HepG2 (cell line): ENCODE data around the gene HDAC4. TPM values are rescaled to one million over a fixed set of nuclear protein-coding genes. Genes with fewer than 3 reads are reported as not detected.
A peak's percentile ranks its signal among the peaks of the same experiment; 100 is the strongest.

Experiments
- ATAC-seq: fragments of 200-7000 bp; cut with Tn5 transposase; 3 replicates; pipeline ENCODE4 v1.9.1; 2020; ENCODE audit warnings: mild to moderate bottlenecking, moderate library complexity
- BruUV-seq: library from RNA; stranded (reverse); fragments of 400-500 nt; replicated peaks from 2 replicates; lab custom pipeline; 2021; lab: Mats Ljungman, UMichigan
- CTCF ChIA-PET: fragments of 300-600 bp; formaldehyde crosslinking; extraction: SDS; loops from one replicate; lab custom pipeline; 2021; ENCODE audit warnings: low total read pairs, inconsistent platforms, low intra/inter-chr PET ratio; lab: Yijun Ruan, JAX
- POLR2A ChIA-PET: fragments of 350-600 bp; sonication (Branson Sonifier 250); formaldehyde crosslinking; loops from one replicate; lab custom pipeline; 2020; ENCODE audit warnings: antibody characterized with exemption, inconsistent platforms; lab: Yijun Ruan, JAX
- DNase-seq: peaks from one replicate; pipeline ENCODE4 v3.0.0-alpha.2; 2015; ENCODE audit warnings: low spot score
- FAIRE-seq: peaks from 3 replicates; lab custom pipeline; 2011; peaks lifted over from hg19 to GRCh38; lab: Jason Lieb, UNC
- H2AFZ ChIP-seq: one replicate; pipeline ENCODE4 v1.6.1; 2011; ENCODE audit warnings: low read length, inconsistent platforms
- H3K27ac ChIP-seq: fragments of 300-600 bp; 3 replicates; pipeline ENCODE4 v1.8.0; 2011; ENCODE audit warnings: mixed run types, mild to moderate bottlenecking, mixed read lengths, low read length, inconsistent platforms; ENCODE audit not compliant: insufficient read depth; ENCODE audit errors: extremely low read length
- H3K27me3 ChIP-seq, 2 experiments: fragments of 200-600 bp in 1 of 2; 2 replicates in 1 of 2; 3 replicates in 1 of 2; pipeline versions ENCODE4 v1.6.0 to v1.8.0; 2011; ENCODE audit warnings: low read length in 2 of 2, mild to moderate bottlenecking in 2 of 2, moderate library complexity in 2 of 2, inconsistent platforms in 1 of 2; ENCODE audit not compliant: insufficient read depth in 2 of 2, control insufficient read depth in 1 of 2
- H3K36me3 ChIP-seq, 2 experiments: fragments of 200-600 bp in 1 of 2; replicated peaks in 1 of 2; 2 replicates in 1 of 2; 3 replicates in 1 of 2; pipeline versions ENCODE4 v1.5.1 to v1.8.0; 2011; ENCODE audit warnings: low read length in 2 of 2, inconsistent platforms in 1 of 2; ENCODE audit not compliant: insufficient read depth in 2 of 2, control insufficient read depth in 1 of 2
- H3K4me1 ChIP-seq: 2 replicates; pipeline ENCODE4 v1.5.1; 2012; ENCODE audit warnings: low read length, inconsistent platforms; ENCODE audit not compliant: insufficient read depth
- H3K4me2 ChIP-seq: 2 replicates; pipeline ENCODE4 v1.6.0; 2011; ENCODE audit warnings: low read depth, low read length, inconsistent platforms
- H3K4me3 ChIP-seq, 3 experiments: fragments of 200-600 bp in 1 of 3; sonication (generic), shearing (Covaris generic) in 1 of 3; replicated peaks in 1 of 3; 2 replicates each; pipeline ENCODE4 v1.5.1; 2011 to 2016; ENCODE audit warnings: low read length in 3 of 3, inconsistent platforms in 2 of 3, low read depth in 2 of 3, mild to moderate bottlenecking in 2 of 3, control low read depth in 1 of 3, mixed read lengths in 1 of 3; ENCODE audit not compliant: insufficient read depth in 1 of 3
- H3K79me2 ChIP-seq: one replicate; pipeline ENCODE4 v1.6.1; 2011; ENCODE audit warnings: low read length, inconsistent platforms; ENCODE audit not compliant: insufficient read depth
- H3K9ac ChIP-seq: 2 replicates; pipeline ENCODE4 v1.6.0; 2011; ENCODE audit warnings: mild to moderate bottlenecking, low read depth, low read length, inconsistent platforms; ENCODE audit not compliant: insufficient read depth
- H3K9me3 ChIP-seq: 2 replicates; pipeline ENCODE4 v1.5.1; 2012; ENCODE audit warnings: mild to moderate bottlenecking, low read length
- H4K20me1 ChIP-seq: 2 replicates; pipeline ENCODE4 v1.6.0; 2011; ENCODE audit warnings: inconsistent platforms, mild to moderate bottlenecking, low read length, moderate library complexity; ENCODE audit not compliant: insufficient read depth
- AGO2 ChIP-seq: fragments of 200-400 bp; formaldehyde crosslinking; optimal IDR thresholded peaks from 2 replicates; pipeline ENCODE3; 2017; ENCODE audit warnings: mild to moderate bottlenecking, low read depth, low read length, moderate library complexity
- KLF16 ChIP-seq, 2 experiments: sonication (generic) in 1 of 2; formaldehyde crosslinking in 1 of 2; IDR thresholded peaks; 2 replicates each; pipeline versions ENCODE4 v1.6.1 to v1.8.0; 2016 to 2023; ENCODE audit warnings: missing genetic modification reagents in 2 of 2, missing compliant biosample characterization in 1 of 2
- NCOA2 ChIP-seq: sonication (generic); formaldehyde crosslinking; IDR thresholded peaks from 2 replicates; pipeline ENCODE4 v1.8.0; 2022; ENCODE audit warnings: inconsistent platforms
- ZNF432 ChIP-seq: sonication (generic); formaldehyde crosslinking; IDR thresholded peaks from 2 replicates; pipeline ENCODE4 v1.5.0; 2020; ENCODE audit warnings: missing genetic modification reagents, mild to moderate bottlenecking, borderline replicate concordance
- ZNF441 ChIP-seq: sonication (generic); formaldehyde crosslinking; IDR thresholded peaks from 2 replicates; pipeline ENCODE4 v1.7.0; 2021; ENCODE audit warnings: missing genetic modification reagents, borderline replicate concordance
- WGBS: methylation state at CpG from one replicate; pipeline ENCODE4 v1.1.6; 2017; ENCODE audit warnings: low lambda C conversion rate; 5-methylcytosine and 5-hydroxymethylcytosine counted together
- in situ Hi-C: cut with HindIII; loops from 2 replicates; pipeline ENCODE4 v1.10.0; 2017; ENCODE audit warnings: low pct_unique_long_range_greater_than_20kb; ENCODE audit not compliant: extremely low pct_ligation_motif_present
- intact Hi-C: fragments of 100-400 bp; cut with micrococcal nuclease; formaldehyde crosslinking; loops from one replicate; pipeline ENCODE4 v1.10.0; 2022; ENCODE audit not compliant: unreplicated experiment
- polyA plus RNA-seq, 8 experiments: library from polyadenylated mRNA; depleted of rRNA in 3 of 8; stranded (reverse) in 7 of 8; unstranded in 1 of 8; fragments of >200 nt; fragmentation: Illumina TruSeq in 4 of 8; extraction: Trizol in 4 of 8; gene quantifications; 2 replicates each; pipeline versions ENCODE4 v1.2.1 to v1.2.3, GENCODE V29; 2011 to 2016; ENCODE audit warnings: low read depth in 4 of 8, missing spikeins in 1 of 8, mixed read lengths in 1 of 8; ENCODE audit not compliant: insufficient read depth in 1 of 8
- total RNA-seq, 5 experiments: library from RNA; depleted of rRNA; stranded (reverse); fragments of >200 nt; fragmentation: Illumina TruSeq; extraction: Trizol; gene quantifications; 2 replicates each; pipeline ENCODE4 v1.2.3, GENCODE V29; 2016; ENCODE audit warnings: low read depth in 1 of 5
- TF ChIP-seq, protein P1 (sequence below): sonication (generic); formaldehyde crosslinking; IDR thresholded peaks from 2 replicates; pipeline ENCODE4 v1.5.0; 2020; ENCODE audit warnings: missing genetic modification reagents, mild to moderate bottlenecking, borderline replicate concordance

Gene HDAC4
- total and polyA plus RNA-seq, 2 of the 13 experiments (the other 11 are each of a cell fraction or from before 2014, with no cell fraction given), result 10.1 to 11.5 TPM

GRCh38 chr2:239378918-239379640 lies 21.7 kb downstream of the HDAC4 start:
- intact Hi-C loops (no loop called here), in situ Hi-C loops (no loop called here)
- no peaks in the 10 kb centered on the region for H3K27me3 ChIP-seq
- no peak for FAIRE-seq
- no peak for DNase-seq
- no peaks in the 10 kb centered on the region for H3K4me1 ChIP-seq
- H3K27ac ChIP-seq, result no peak overlapping the region
- peaks cover 15% of the 10 kb centered on the region; the same call in 1 of the 2 replicates for H4K20me1 ChIP-seq
- peaks cover 14% of the 10 kb centered on the region for H3K79me2 ChIP-seq
- H2AFZ ChIP-seq, result no peak overlapping the region
- no peak for TF ChIP-seq ZNF441 (CRISPR knock-in tag)
- peak; percentile 77 for TF ChIP-seq AGO2
- TF ChIP-seq, all 625 proteins: peak for 1
- CTCF ChIA-PET, result no interaction called here
- H3K36me3 ChIP-seq, result peaks cover 5 to 20% of the 10 kb centered on the region in 2 experiments; a peak in 4 of 5 replicates
- H3K4me2 ChIP-seq, result no peak overlapping the region
- H3K9me3 ChIP-seq, result no peaks in the 10 kb centered on the region
- WGBS, result 97% methylated on average over 15 of the region's 20 CpGs
- no peak for ATAC-seq
- BruUV-seq, result no TSS peak
- POLR2A ChIA-PET, result no interaction called here
- H3K4me3 ChIP-seq, result no peak overlapping the region
- H3K9ac ChIP-seq, result no peak overlapping the region

DNA sequence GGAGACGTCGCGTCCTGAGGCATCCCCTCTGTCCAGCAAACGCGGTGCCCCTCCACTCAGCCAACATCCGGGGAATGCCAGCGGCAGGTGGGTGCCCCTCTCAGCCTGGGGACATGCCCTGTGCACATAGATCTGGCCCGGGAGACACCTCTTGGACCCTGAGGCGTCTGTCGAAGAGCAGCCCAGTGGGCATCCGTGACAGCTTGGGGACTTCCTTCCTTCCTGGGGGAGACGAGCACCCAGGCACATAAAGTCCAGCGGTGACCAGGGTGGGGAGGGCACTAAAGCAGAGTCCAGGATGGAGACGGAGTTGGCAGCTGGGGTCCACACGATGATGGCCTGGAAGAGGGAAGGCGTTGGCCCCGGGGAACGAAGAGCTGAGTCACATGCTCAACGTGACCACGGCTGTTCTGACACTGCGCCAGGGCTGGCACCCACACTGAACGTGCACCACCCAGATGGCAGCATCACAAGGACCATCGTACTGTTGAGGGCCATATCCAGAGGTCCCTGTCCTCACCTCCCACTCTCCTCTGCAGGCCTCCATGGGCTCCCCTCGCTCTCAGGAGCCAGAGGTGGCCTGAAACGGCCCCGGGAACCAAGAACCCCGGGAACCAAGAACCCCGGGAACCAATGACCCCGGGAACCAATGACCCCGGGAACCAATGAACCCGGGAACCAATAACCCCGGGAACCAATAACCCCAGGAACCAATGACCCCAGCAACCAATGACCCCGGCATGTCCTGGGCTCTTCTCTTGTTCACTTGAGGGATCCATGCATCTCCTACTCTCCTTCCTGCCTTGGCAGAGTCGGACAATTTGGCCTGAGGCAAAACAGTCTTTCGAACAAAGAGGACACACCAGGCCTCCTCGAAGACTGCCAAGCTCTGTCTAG lies 22.6 kb downstream of the HDAC4 start:
- Histone ChIP-seq H3K27me3 (no peaks in the 10 kb centered on the region), H3K9me3 (no peaks in the 10 kb centered on the region), H3K4me3 (no peak overlapping the region), H3K4me2 (no peak overlapping the region), H4K20me1 (peaks cover 15% of the 10 kb centered on the region; the same call in 1 of the 2 replicates), H3K79me2 (peaks cover 11% of the 10 kb centered on the region), H3K9ac (no peak overlapping the region), H3K36me3 (peaks cover 5 to 20% of the 10 kb centered on the region in 2 experiments; a peak in 4 of 5 replicates), H3K27ac (no peak overlapping the region), H3K4me1 (no peaks in the 10 kb centered on the region), H2AFZ (no peak overlapping the region)
- intact Hi-C loops (no loop called here), in situ Hi-C loops (no loop called here)
- 95% methylated on average over 28 of the region's 36 CpGs for WGBS
- DNase-seq (no peak), ATAC-seq (no peak), FAIRE-seq (no peak)
- BruUV-seq, result no TSS peak
- POLR2A ChIA-PET, result interaction anchor here (1.2 kb wide), 1 partner anchor 23 kb away, joined by 3 read pairs; the partner anchor contains the start of gene HDAC4
- TF ChIP-seq KLF16 (CRISPR knock-in tag; IDR thresholded peaks at IDR 0.05) (no peak), ZNF432 (CRISPR knock-in tag) (no peak), AGO2 (peak; percentile 28), NCOA2 (CRISPR knock-in tag) (no peak)
- TF ChIP-seq, protein P1, sequence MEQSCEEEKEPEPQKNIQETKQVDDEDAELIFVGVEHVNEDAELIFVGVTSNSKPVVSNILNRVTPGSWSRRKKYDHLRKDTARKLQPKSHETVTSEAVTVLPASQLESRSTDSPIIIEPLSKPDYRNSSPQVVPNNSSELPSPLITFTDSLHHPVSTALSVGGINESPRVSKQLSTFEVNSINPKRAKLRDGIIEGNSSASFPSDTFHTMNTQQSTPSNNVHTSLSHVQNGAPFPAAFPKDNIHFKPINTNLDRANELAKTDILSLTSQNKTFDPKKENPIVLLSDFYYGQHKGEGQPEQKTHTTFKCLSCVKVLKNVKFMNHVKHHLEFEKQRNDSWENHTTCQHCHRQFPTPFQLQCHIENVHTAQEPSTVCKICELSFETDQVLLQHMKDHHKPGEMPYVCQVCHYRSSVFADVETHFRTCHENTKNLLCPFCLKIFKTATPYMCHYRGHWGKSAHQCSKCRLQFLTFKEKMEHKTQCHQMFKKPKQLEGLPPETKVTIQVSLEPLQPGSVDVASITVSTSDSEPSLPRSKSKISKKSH (CRISPR knock-in tag), result no peak
- CTCF ChIA-PET, result no interaction called here
